GM23248 (cell line): Measurements from ENCODE around the gene CDHR5. TPM values are rescaled to one million over a fixed set of nuclear protein-coding genes. Genes with fewer than 3 reads are reported as not detected.

Source experiments
- DNase-seq: peaks from one replicate; pipeline ENCODE4 v3.0.0-alpha.2; 2015
- H2AFZ ChIP-seq: fragments of 200-600 bp; sonication (generic); 2 replicates; pipeline ENCODE4 v1.6.1; 2016; ENCODE audit warnings: antibody characterized with exemption
- H3F3A ChIP-seq: fragments of 200-600 bp; sonication (generic); 2 replicates; pipeline ENCODE4 v1.6.1; 2016; ENCODE audit warnings: mild to moderate bottlenecking, antibody characterized with exemption, mixed run types; ENCODE audit not compliant: insufficient read depth
- H3K27ac ChIP-seq: fragments of 200-600 bp; sonication (generic); 2 replicates; pipeline ENCODE4 v1.5.1; 2016; ENCODE audit warnings: mild to moderate bottlenecking
- H3K27me3 ChIP-seq: fragments of 200-600 bp; sonication (generic); replicated peaks from 2 replicates; pipeline ENCODE4 v1.6.1; 2016; ENCODE audit warnings: mild to moderate bottlenecking; ENCODE audit not compliant: insufficient read depth
- H3K36me3 ChIP-seq: fragments of 200-600 bp; sonication (generic); 2 replicates; pipeline ENCODE4 v1.6.1; 2016; ENCODE audit warnings: low read depth, mild to moderate bottlenecking
- H3K4me1 ChIP-seq: fragments of 200-600 bp; sonication (generic); 2 replicates; pipeline ENCODE4 v1.6.1; 2016; ENCODE audit warnings: mild to moderate bottlenecking; ENCODE audit not compliant: insufficient read depth
- H3K4me2 ChIP-seq: fragments of 200-600 bp; sonication (generic); one replicate; pipeline ENCODE4 v1.6.1; 2016; ENCODE audit warnings: mild to moderate bottlenecking; ENCODE audit not compliant: unreplicated experiment
- H3K4me3 ChIP-seq: fragments of 200-600 bp; sonication (generic); 2 replicates; pipeline ENCODE4 v1.5.1; 2016; ENCODE audit warnings: mild to moderate bottlenecking
- H3K79me2 ChIP-seq: fragments of 200-600 bp; sonication (generic); 2 replicates; pipeline ENCODE4 v1.6.1; 2016; ENCODE audit warnings: mild to moderate bottlenecking; ENCODE audit not compliant: insufficient read depth
- H3K9ac ChIP-seq: fragments of 200-600 bp; sonication (generic); 2 replicates; pipeline ENCODE4 v1.6.1; 2016; ENCODE audit warnings: mild to moderate bottlenecking
- H3K9me2 ChIP-seq: fragments of 200-600 bp; sonication (generic); 2 replicates; pipeline ENCODE4 v1.6.1; 2016; ENCODE audit warnings: mixed run types, mild to moderate bottlenecking, moderate library complexity; ENCODE audit not compliant: insufficient read depth
- H3K9me3 ChIP-seq: fragments of 200-600 bp; sonication (generic); one replicate; pipeline ENCODE4 v1.6.1; 2017; ENCODE audit warnings: low read depth
- H4K20me1 ChIP-seq: fragments of 200-600 bp; sonication (generic); 2 replicates; pipeline ENCODE4 v1.6.0; 2016; ENCODE audit not compliant: insufficient read depth
- EZH2 ChIP-seq: fragments of 200-600 bp; sonication (generic); IDR thresholded peaks from 2 replicates; pipeline ENCODE4 v1.6.1; 2018; ENCODE audit warnings: antibody characterized with exemption, mild to moderate bottlenecking; ENCODE audit not compliant: insufficient read depth, poor library complexity, severe bottlenecking
- EZH2phosphoT487 ChIP-seq: fragments of 200-600 bp; sonication (generic); IDR thresholded peaks from 2 replicates; pipeline ENCODE4 v1.6.1; 2018; ENCODE audit warnings: antibody characterized with exemption, moderate library complexity, mild to moderate bottlenecking, low read depth; ENCODE audit not compliant: insufficient read depth
- WGBS, 2 experiments: methylation state at CpG; one replicate each; pipeline ENCODE4 v1.1.6; 2015 to 2017; ENCODE audit warnings: low lambda C conversion rate in 2 of 2, low coverage in 1 of 2; ENCODE audit errors: missing lambda C conversion rate in 2 of 2; 5-methylcytosine and 5-hydroxymethylcytosine counted together
- in situ Hi-C: fragments of 300-500 bp; cut with MboI; formaldehyde crosslinking; loops from 2 replicates; pipeline ENCODE4 v1.15.0; 2020
- polyA plus RNA-seq: library from polyadenylated mRNA; unstranded; fragments of >200 nt; fragmentation: Nextera tagmentation; extraction: Ambion mirVana; gene quantifications from 2 replicates; pipeline ENCODE4 v1.2.1, GENCODE V29; 2016
- total RNA-seq: library from RNA; depleted of rRNA; stranded (reverse); fragments of >200 nt; shearing (Covaris generic); gene quantifications from 2 replicates; pipeline ENCODE4 v1.2.3, GENCODE V29; 2014

CDHR5 gene
- total and polyA plus RNA-seq, 2 experiments from 2014 or later = not detected

- Histone ChIP-seq H3K4me2 (no peak overlapping the region), H3K4me3 (no peak overlapping the region), H3F3A (peaks cover 7% of the 10 kb centered on the region; the same call in 1 of the 2 replicates), H3K36me3 (peaks cover 7% of the 10 kb centered on the region; the same call in 1 of the 2 replicates), H3K79me2 (no peaks in the 10 kb centered on the region), H3K4me1 (no peaks in the 10 kb centered on the region), H3K9me2 (no peaks in the 10 kb centered on the region), H4K20me1 (no peaks in the 10 kb centered on the region), H3K27ac (no peak overlapping the region), H2AFZ (no peak overlapping the region), H3K9me3 (no peaks in the 10 kb centered on the region), H3K9ac (no peak overlapping the region), H3K27me3 (no peaks in the 10 kb centered on the region)
- TF ChIP-seq EZH2phosphoT487 (no peak), EZH2 (no peak)
- WGBS, 2 experiments = 84 to 89% methylated on average over 16 to 31 of the region's 36 CpGs
- in situ Hi-C loops = no loop called here
- DNase-seq = no peak
These were observed 11.3 kb downstream of the CDHR5 start for GRCh38 chr11:613369-613968.

- Histone ChIP-seq H3K27ac (no peak overlapping the region), H4K20me1 (no peaks in the 10 kb centered on the region), H3K79me2 (no peaks in the 10 kb centered on the region), H3F3A (peaks cover 7% of the 10 kb centered on the region; the same call in 1 of the 2 replicates), H3K4me1 (no peaks in the 10 kb centered on the region), H3K9me2 (no peaks in the 10 kb centered on the region), H2AFZ (no peak overlapping the region), H3K9me3 (no peaks in the 10 kb centered on the region), H3K4me3 (no peak overlapping the region), H3K27me3 (no peaks in the 10 kb centered on the region), H3K36me3 (peaks cover 7% of the 10 kb centered on the region; the same call in 1 of the 2 replicates), H3K4me2 (no peak overlapping the region), H3K9ac (no peak overlapping the region)
- TF ChIP-seq EZH2 = no peak
- TF ChIP-seq EZH2phosphoT487 = no peak
- WGBS, 2 experiments = 97 to 100% methylated on average over 9 to 10 of the region's 10 CpGs
- in situ Hi-C loops = no loop called here
- DNase-seq = no peak
These were observed 11.8 kb downstream of the CDHR5 start for GRCh38 chr11:612961-613300.

- TF ChIP-seq EZH2phosphoT487 = no peak
- TF ChIP-seq EZH2 = no peak
- H3K9me3 ChIP-seq = no peaks in the 10 kb centered on the region
- DNase-seq = peak; percentile 54
- no peaks in the 10 kb centered on the region for H3K9me2 ChIP-seq
- H3K4me2 ChIP-seq = no peak overlapping the region
- H3K79me2 ChIP-seq = no peaks in the 10 kb centered on the region
- H3F3A ChIP-seq = peaks cover 7% of the 10 kb centered on the region; the same call in 1 of the 2 replicates
- no peak overlapping the region for H3K9ac ChIP-seq
- H2AFZ ChIP-seq = no peak overlapping the region
- peaks cover 7% of the 10 kb centered on the region; the same call in 1 of the 2 replicates for H3K36me3 ChIP-seq
- H3K4me1 ChIP-seq = no peaks in the 10 kb centered on the region
- no peak overlapping the region for H3K4me3 ChIP-seq
- no peaks in the 10 kb centered on the region for H4K20me1 ChIP-seq
- in situ Hi-C loops = no loop called here
- no peaks in the 10 kb centered on the region for H3K27me3 ChIP-seq
- no peak overlapping the region for H3K27ac ChIP-seq
- 79 to 83% methylated on average over 19 to 26 of the region's 27 CpGs for WGBS, 2 experiments
These were observed 12.4 kb downstream of the CDHR5 start for GRCh38 chr11:612201-612960.

- Histone ChIP-seq H3K4me1 (no peaks in the 10 kb centered on the region), H3K36me3 (peaks cover 7% of the 10 kb centered on the region; the same call in 1 of the 2 replicates), H4K20me1 (no peaks in the 10 kb centered on the region), H3K27me3 (no peaks in the 10 kb centered on the region), H3K79me2 (no peaks in the 10 kb centered on the region), H3K9me2 (no peaks in the 10 kb centered on the region), H3F3A (peaks cover 7% of the 10 kb centered on the region; the same call in 1 of the 2 replicates), H3K27ac (no peak overlapping the region), H3K9me3 (no peaks in the 10 kb centered on the region), H3K4me3 (no peak overlapping the region), H3K9ac (no peak overlapping the region), H3K4me2 (no peak overlapping the region), H2AFZ (no peak overlapping the region)
- 85 to 88% methylated on average over 42 to 48 of the region's 49 CpGs for WGBS, 2 experiments
- no peak for DNase-seq
- TF ChIP-seq EZH2 = no peak
- no peak for TF ChIP-seq EZH2phosphoT487
- in situ Hi-C loops = no loop called here
These were observed 13.5 kb downstream of the CDHR5 start for GRCh38 chr11:611001-611996.
